H1 (cell line): Measurements from ENCODE around the gene OR2K2. TPM values are rescaled to one million over a fixed set of nuclear protein-coding genes. Genes with fewer than 3 reads are reported as not detected.

Source experiments
- CTCF ChIA-PET: fragments of 300-600 bp; sonication (Branson Sonifier 250); formaldehyde crosslinking; loops from one replicate; lab custom pipeline; 2021; ENCODE audit not compliant: partially characterized antibody; lab: Charles Lee
- POLR2A ChIA-PET: fragments of 300-600 bp; sonication (Branson Sonifier 250); formaldehyde crosslinking; loops from one replicate; lab custom pipeline; 2021; ENCODE audit warnings: inconsistent platforms; ENCODE audit not compliant: partially characterized antibody; lab: Charles Lee
- DNase-seq, 2 experiments: peaks; one replicate each; pipeline versions ENCODE4 v3.0.0 to v3.0.0-alpha.2; 2010 to 2022; ENCODE audit warnings: low spot score in 2 of 2, low read depth in 1 of 2, mixed read lengths in 1 of 2
- FAIRE-seq: peaks from 2 replicates; lab custom pipeline; 2011; peaks lifted over from hg19 to GRCh38; lab: Jason Lieb, UNC
- H2AFZ ChIP-seq: 2 replicates; pipeline ENCODE4 v1.8.1; 2012; ENCODE audit warnings: low read length, inconsistent platforms
- H2AK5ac ChIP-seq: 2 replicates; pipeline ENCODE4 v1.6.1; 2013; ENCODE audit warnings: low read depth, low read length
- H2BK120ac ChIP-seq: replicated peaks from 2 replicates; pipeline ENCODE3; 2013; ENCODE audit warnings: low read depth, low read length, inconsistent platforms
- H2BK12ac ChIP-seq: 2 replicates; pipeline ENCODE4 v1.6.1; 2013; ENCODE audit warnings: low read depth, low read length
- H2BK15ac ChIP-seq: 2 replicates; pipeline ENCODE4 v1.6.1; 2013; ENCODE audit warnings: low read length
- H2BK20ac ChIP-seq: 2 replicates; pipeline ENCODE4 v1.6.1; 2013; ENCODE audit warnings: low read length
- H2BK5ac ChIP-seq: 2 replicates; pipeline ENCODE4 v1.6.1; 2013; ENCODE audit warnings: low read depth, low read length
- H3K14ac ChIP-seq: 2 replicates; pipeline ENCODE4 v1.6.1; 2013; ENCODE audit warnings: inconsistent platforms; ENCODE audit not compliant: insufficient read length
- H3K18ac ChIP-seq: 2 replicates; pipeline ENCODE4 v1.6.1; 2013; ENCODE audit warnings: low read length; ENCODE audit errors: extremely low read depth
- H3K23ac ChIP-seq: 2 replicates; pipeline ENCODE4 v1.6.1; 2013; ENCODE audit warnings: inconsistent platforms; ENCODE audit not compliant: insufficient read length
- H3K23me2 ChIP-seq: 2 replicates; pipeline ENCODE4 v1.6.1; 2013; ENCODE audit warnings: low read depth, low read length
- H3K27ac ChIP-seq: 2 replicates; pipeline ENCODE4 v1.6.1; 2011; ENCODE audit warnings: low read depth, low read length, inconsistent platforms
- H3K27me3 ChIP-seq, 4 experiments: replicated peaks in 1 of 4; 1 replicate in 1 of 4; 2 replicates in 3 of 4; pipeline versions ENCODE4 v1.6.1 to v1.8.1; 2011 to 2013; ENCODE audit warnings: low read length in 3 of 4, mild to moderate bottlenecking in 3 of 4, inconsistent platforms in 2 of 4, mixed read lengths in 2 of 4, moderate library complexity in 1 of 4; ENCODE audit not compliant: control insufficient read depth in 3 of 4, insufficient read depth in 3 of 4; ENCODE audit errors: extremely low read depth in 1 of 4
- H3K36me3 ChIP-seq, 4 experiments: 2 replicates each; pipeline versions ENCODE4 v1.6.1 to v1.8.1; 2011 to 2013; ENCODE audit warnings: mild to moderate bottlenecking in 4 of 4, low read length in 3 of 4, moderate library complexity in 2 of 4, control low read depth in 1 of 4, inconsistent platforms in 1 of 4; ENCODE audit not compliant: insufficient read depth in 4 of 4, control insufficient read depth in 2 of 4
- H3K4ac ChIP-seq: replicated peaks from 2 replicates; pipeline ENCODE3; 2013; ENCODE audit warnings: low read length, low read depth, mixed read lengths, inconsistent platforms; ENCODE audit not compliant: insufficient read length
- H3K4me1 ChIP-seq, 4 experiments: replicated peaks in 1 of 4; 1 replicate in 1 of 4; 2 replicates in 3 of 4; pipeline versions ENCODE4 v1.6.1 to v1.8.1; 2011 to 2013; ENCODE audit warnings: low read length in 3 of 4, inconsistent platforms in 2 of 4, mixed read lengths in 1 of 4; ENCODE audit not compliant: insufficient read depth in 4 of 4, control insufficient read depth in 3 of 4
- H3K4me2 ChIP-seq, 2 experiments: 2 replicates each; pipeline versions ENCODE4 v1.6.1 to v1.8.1; 2011 to 2013; ENCODE audit warnings: low read depth in 2 of 2, low read length in 2 of 2, control low read depth in 1 of 2, inconsistent platforms in 1 of 2, mild to moderate bottlenecking in 1 of 2; ENCODE audit not compliant: insufficient read depth in 1 of 2
- H3K4me3 ChIP-seq, 4 experiments: fragments of 200-600, 300-600 bp in 1 of 4; sonication (generic), shearing (Covaris generic), sonication (Bioruptor Twin) in 1 of 4; 2 replicates each; pipeline versions ENCODE4 v1.5.1 to v1.8.1; 2011 to 2016; ENCODE audit warnings: low read length in 4 of 4, low read depth in 3 of 4, control low read depth in 2 of 4, inconsistent platforms in 2 of 4, mild to moderate bottlenecking in 2 of 4, mixed read lengths in 1 of 4, moderate library complexity in 1 of 4; ENCODE audit not compliant: insufficient read depth in 2 of 4; ENCODE audit errors: extremely low read depth in 1 of 4
- H3K56ac ChIP-seq: replicated peaks from 2 replicates; pipeline ENCODE3; 2013; ENCODE audit warnings: low read depth, mild to moderate bottlenecking, mixed read lengths, low read length, inconsistent platforms; ENCODE audit not compliant: insufficient read length
- H3K79me1 ChIP-seq: 2 replicates; pipeline ENCODE4 v1.6.1; 2013; ENCODE audit warnings: low read depth, low read length, control low read depth
- H3K79me2 ChIP-seq, 2 experiments: 2 replicates each; pipeline versions ENCODE4 v1.6.1 to v1.8.1; 2012 to 2013; ENCODE audit warnings: low read length in 2 of 2, mild to moderate bottlenecking in 2 of 2, inconsistent platforms in 1 of 2; ENCODE audit not compliant: insufficient read depth in 2 of 2, control insufficient read depth in 1 of 2
- H3K9ac ChIP-seq, 4 experiments: replicated peaks in 1 of 4; 1 replicate in 1 of 4; 2 replicates in 3 of 4; pipeline versions ENCODE4 v1.6.1 to v1.8.1; 2011 to 2013; ENCODE audit warnings: low read depth in 3 of 4, low read length in 3 of 4, control low read depth in 2 of 4, mild to moderate bottlenecking in 2 of 4, moderate library complexity in 2 of 4, inconsistent platforms in 1 of 4; ENCODE audit errors: extremely low read depth in 1 of 4
- H3K9me3 ChIP-seq, 2 experiments: 2 replicates each; pipeline versions ENCODE4 v1.6.1 to v1.8.1; 2012 to 2013; ENCODE audit warnings: mild to moderate bottlenecking in 2 of 2, moderate library complexity in 2 of 2, control low read depth in 1 of 2, inconsistent platforms in 1 of 2, low read depth in 1 of 2, low read length in 1 of 2, mixed read lengths in 1 of 2; ENCODE audit not compliant: insufficient read depth in 2 of 2
- H4K20me1 ChIP-seq, 2 experiments: replicated peaks in 1 of 2; 2 replicates each; pipeline versions ENCODE3 to v1.8.1; 2011 to 2013; ENCODE audit warnings: inconsistent platforms in 2 of 2, low read length in 2 of 2, mild to moderate bottlenecking in 1 of 2; ENCODE audit not compliant: insufficient read depth in 2 of 2, control insufficient read depth in 1 of 2
- H4K5ac ChIP-seq: 2 replicates; pipeline ENCODE4 v1.6.1; 2013; ENCODE audit warnings: low read length, low read depth, mixed read lengths, inconsistent platforms; ENCODE audit not compliant: insufficient read length
- H4K8ac ChIP-seq: 2 replicates; pipeline ENCODE4 v1.8.0; 2013; ENCODE audit warnings: mild to moderate bottlenecking, moderate library complexity, low read length, inconsistent platforms; ENCODE audit not compliant: insufficient read depth; ENCODE audit errors: extremely low read depth
- H4K91ac ChIP-seq: replicated peaks from 2 replicates; pipeline ENCODE3; 2013; ENCODE audit warnings: low read length, mixed read lengths, inconsistent platforms; ENCODE audit not compliant: insufficient read length
- CHD1 ChIP-seq: IDR thresholded peaks from 2 replicates; pipeline ENCODE4 v1.6.1; 2012; ENCODE audit warnings: low read depth, low read length, improper control_type of control experiment
- CHD2 ChIP-seq: IDR thresholded peaks from 2 replicates; pipeline ENCODE4 v1.6.1; 2012; ENCODE audit warnings: low read length, improper control_type of control experiment
- EP300 ChIP-seq, 2 experiments: IDR thresholded peaks; 1 replicate in 1 of 2; 2 replicates in 1 of 2; pipeline ENCODE4 v1.6.1; 2011 to 2012; ENCODE audit warnings: low read depth in 2 of 2, low read length in 2 of 2, mild to moderate bottlenecking in 2 of 2, borderline replicate concordance in 1 of 2, inconsistent platforms in 1 of 2, moderate library complexity in 1 of 2
- GTF2F1 ChIP-seq: IDR thresholded peaks from 2 replicates; pipeline ENCODE4 v1.6.1; 2012; ENCODE audit warnings: low read depth, low read length, improper control_type of control experiment, borderline replicate concordance
- HDAC2 ChIP-seq, 2 experiments: fragments of 300-600 bp in 1 of 2; sonication (generic) in 1 of 2; IDR thresholded peaks; 2 replicates each; pipeline ENCODE4 v1.6.1; 2011 to 2012; ENCODE audit warnings: low read depth in 2 of 2, low read length in 2 of 2, mild to moderate bottlenecking in 2 of 2, moderate library complexity in 2 of 2, borderline replicate concordance in 1 of 2, inconsistent platforms in 1 of 2
- RAD21 ChIP-seq, 2 experiments: IDR thresholded peaks in 1 of 2; conservative IDR thresholded peaks in 1 of 2; 2 replicates each; pipeline ENCODE4 v1.6.1; 2011; ENCODE audit warnings: low read depth in 2 of 2, low read length in 2 of 2, improper control_type of control experiment in 1 of 2, inconsistent platforms in 1 of 2, mild to moderate bottlenecking in 1 of 2, moderate library complexity in 1 of 2
- RXRA ChIP-seq: IDR thresholded peaks from 2 replicates; pipeline ENCODE4 v1.6.1; 2011; ENCODE audit warnings: low read depth, mild to moderate bottlenecking, low read length, moderate library complexity; ENCODE audit not compliant: insufficient read depth
- SP2 ChIP-seq: IDR thresholded peaks from 2 replicates; pipeline ENCODE4 v1.6.1; 2012; ENCODE audit warnings: mild to moderate bottlenecking, low read length, inconsistent platforms
- YY1 ChIP-seq: IDR thresholded peaks from 2 replicates; pipeline ENCODE4 v1.6.1; 2011; ENCODE audit warnings: low read depth, mild to moderate bottlenecking, low read length
- WGBS, 2 experiments: shearing (Covaris generic) in 1 of 2; methylation state at CpG; one replicate each; pipeline versions ENCODE4 v1.1.6 to v1.1.7; 2013 to 2015; ENCODE audit warnings: low lambda C conversion rate in 2 of 2, mixed read lengths in 2 of 2, inconsistent platforms in 1 of 2, low coverage in 1 of 2, missing lambda C conversion rate in 1 of 2; ENCODE audit not compliant: insufficient replicate concordance in 2 of 2, insufficient coverage in 1 of 2, insufficient read length in 1 of 2; ENCODE audit errors: extremely low coverage in 1 of 2, missing lambda C conversion rate in 1 of 2; 5-methylcytosine and 5-hydroxymethylcytosine counted together
- polyA plus RNA-seq, 7 experiments: library from polyadenylated mRNA; depleted of rRNA in 3 of 7; stranded (reverse) in 5 of 7; unstranded in 2 of 7; fragments of >200 nt in 5 of 7; fragments of 200-250 nt in 2 of 7; gene quantifications; 1 replicate in 5 of 7; 2 replicates in 1 of 7; 4 replicates in 1 of 7; pipeline versions ENCODE4 v1.2.1 to v1.2.3, GENCODE V29; 2011 to 2013; ENCODE audit warnings: missing spikeins in 2 of 7, mixed read lengths in 2 of 7
- total RNA-seq: library from RNA; stranded (reverse); fragmentation: NEBNext Ultra II Directional; extraction: Animal tissue kit (Norgen Biotek cat#: 25700); gene quantifications from 2 replicates; pipeline ENCODE4 v1.2.1, GENCODE V29; 2021
- TF ChIP-seq, protein P1 (sequence below): IDR thresholded peaks from 2 replicates; pipeline ENCODE4 v1.6.1; 2011; ENCODE audit warnings: low read depth, mild to moderate bottlenecking, low read length; ENCODE audit not compliant: insufficient read depth

The OR2K2 gene
- total and polyA plus RNA-seq, 2 of the 8 experiments (the other 6 are each of a cell fraction or from before 2014, with no cell fraction given) = not detected

DNA sequence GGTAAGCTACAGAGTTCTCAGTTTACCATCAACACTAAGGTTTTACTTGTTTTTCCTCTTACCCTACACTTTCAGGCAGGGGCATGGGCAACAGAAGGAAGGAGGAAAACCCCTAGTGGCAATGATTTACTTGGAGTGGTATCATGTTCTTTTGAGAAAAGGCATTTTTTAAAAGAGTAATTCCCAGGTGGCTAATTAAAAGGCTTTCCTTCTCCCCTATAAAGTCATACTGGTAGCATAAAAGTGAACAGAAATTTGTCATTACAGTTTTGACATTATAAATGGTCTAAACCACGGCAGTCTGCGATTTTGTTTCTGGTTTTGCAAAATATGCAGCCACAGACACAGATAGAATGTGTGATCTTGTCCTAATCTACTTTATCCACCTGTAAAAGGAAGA is 30.9 kb upstream of the OR2K2 start:
- Histone ChIP-seq H3K14ac (no peak overlapping the region), H2BK12ac (no peak overlapping the region)
- POLR2A ChIA-PET = interaction anchor here (1.2 kb wide), 1 partner anchor 20 kb away, joined by 3 read pairs; no protein-coding TSS in a partner anchor

More for the DNA sequence above, 30.9 kb upstream of the OR2K2 start:
- Histone ChIP-seq H3K27me3 (no peaks in the 10 kb centered on the region), H3K9ac (no peak overlapping the region), H3K56ac (no peak overlapping the region), H2BK20ac (no peak overlapping the region), H3K18ac (no peak overlapping the region), H3K4me2 (no peak overlapping the region), H3K4me3 (no peak overlapping the region), H4K91ac (no peak overlapping the region), H2AK5ac (no peak overlapping the region), H2BK15ac (no peak overlapping the region), H3K23ac (no peak overlapping the region), H3K4me1 (no peaks in the 10 kb centered on the region), H3K9me3 (no peaks in the 10 kb centered on the region), H4K20me1 (no peaks in the 10 kb centered on the region), H4K8ac (no peak overlapping the region), H3K79me2 (no peaks in the 10 kb centered on the region), H3K23me2 (no peaks in the 10 kb centered on the region), H3K4ac (no peak overlapping the region), H3K27ac (no peak overlapping the region), H3K79me1 (no peaks in the 10 kb centered on the region), H3K36me3 (peaks cover 2 to 21% (median 12%) of the 10 kb centered on the region in 4 experiments; a peak in 7 of 8 replicates), H2AFZ (no peak overlapping the region), H2BK5ac (no peak overlapping the region), H2BK120ac (no peak overlapping the region), H4K5ac (no peak overlapping the region)
- DNase-seq (no peak), FAIRE-seq (no peak)
- TF ChIP-seq CHD1 (no peak), RXRA (no peak), EP300 (IDR thresholded peaks at IDR 0.05; ENCODE audit: borderline replicate concordance in 1 of 2, low read depth in 2 of 2, low read length in 2 of 2) (no peak), RAD21 (IDR thresholded peaks at IDR 0.05 in 1 of 2, conservative IDR thresholded peaks at IDR 0.05 in 1 of 2; ENCODE audit: low read depth in 2 of 2, low read length in 2 of 2) (no peak), YY1 (no peak), GTF2F1 (no peak), HDAC2 (IDR thresholded peaks at IDR 0.05; ENCODE audit: borderline replicate concordance in 1 of 2, low read depth in 2 of 2, low read length in 2 of 2) (no peak), CHD2 (no peak), SP2 (no peak)
- TF ChIP-seq, protein P1, sequence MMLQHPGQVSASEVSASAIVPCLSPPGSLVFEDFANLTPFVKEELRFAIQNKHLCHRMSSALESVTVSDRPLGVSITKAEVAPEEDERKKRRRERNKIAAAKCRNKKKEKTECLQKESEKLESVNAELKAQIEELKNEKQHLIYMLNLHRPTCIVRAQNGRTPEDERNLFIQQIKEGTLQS = no peak
- WGBS, 2 experiments = 93% methylated on average over 2 of the region's 2 CpGs; no CpG with 5 or more reads in 1 of the 2 experiments
- CTCF ChIA-PET = no interaction called here
